ENCODE data around the gene KRTAP19-2.

DNA sequence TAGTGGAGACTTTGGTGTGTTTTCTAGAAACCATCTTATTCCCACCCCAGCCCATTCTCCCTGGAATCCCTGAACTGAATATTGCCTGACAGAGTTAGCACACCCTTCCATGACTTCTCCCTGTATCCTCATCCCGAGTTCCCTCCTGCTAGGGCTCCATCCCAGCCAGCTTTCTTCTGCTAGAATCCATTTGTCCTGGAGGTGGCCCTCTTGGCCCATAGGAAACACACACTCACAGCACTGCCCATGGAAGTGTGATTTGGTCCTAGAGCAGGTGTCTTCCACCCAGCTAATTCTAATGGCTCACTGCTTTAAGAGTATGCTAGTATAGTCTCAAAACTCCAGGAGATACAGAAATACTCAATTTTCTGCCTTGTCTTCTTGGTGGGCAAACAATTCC is 43.0 kb downstream of the KRTAP19-2 start:
- TF ChIP-seq, protein P1, sequence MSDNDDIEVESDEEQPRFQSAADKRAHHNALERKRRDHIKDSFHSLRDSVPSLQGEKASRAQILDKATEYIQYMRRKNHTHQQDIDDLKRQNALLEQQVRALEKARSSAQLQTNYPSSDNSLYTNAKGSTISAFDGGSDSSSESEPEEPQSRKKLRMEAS (IDR thresholded peaks at IDR 0.05): no peak
- no peak for TF ChIP-seq EZH2 (IDR thresholded peaks at IDR 0.05)
- no peak for TF ChIP-seq CEBPB (IDR thresholded peaks at IDR 0.05; ENCODE audit: low read depth)
- no peak for TF ChIP-seq CTCF (IDR thresholded peaks at IDR 0.05 in 2 of 3, conservative IDR thresholded peaks at IDR 0.05 in 1 of 3; ENCODE audit: borderline replicate concordance in 1 of 3, insufficient read depth in 1 of 3, low read depth in 2 of 3, low read length in 2 of 3)
- no peak for TF ChIP-seq CBX3 (IDR thresholded peaks at IDR 0.05; ENCODE audit: low read depth)
- no peak for TF ChIP-seq EZH2phosphoT487 (IDR thresholded peaks at IDR 0.05; ENCODE audit: borderline replicate concordance)
- TF ChIP-seq, protein P2, sequence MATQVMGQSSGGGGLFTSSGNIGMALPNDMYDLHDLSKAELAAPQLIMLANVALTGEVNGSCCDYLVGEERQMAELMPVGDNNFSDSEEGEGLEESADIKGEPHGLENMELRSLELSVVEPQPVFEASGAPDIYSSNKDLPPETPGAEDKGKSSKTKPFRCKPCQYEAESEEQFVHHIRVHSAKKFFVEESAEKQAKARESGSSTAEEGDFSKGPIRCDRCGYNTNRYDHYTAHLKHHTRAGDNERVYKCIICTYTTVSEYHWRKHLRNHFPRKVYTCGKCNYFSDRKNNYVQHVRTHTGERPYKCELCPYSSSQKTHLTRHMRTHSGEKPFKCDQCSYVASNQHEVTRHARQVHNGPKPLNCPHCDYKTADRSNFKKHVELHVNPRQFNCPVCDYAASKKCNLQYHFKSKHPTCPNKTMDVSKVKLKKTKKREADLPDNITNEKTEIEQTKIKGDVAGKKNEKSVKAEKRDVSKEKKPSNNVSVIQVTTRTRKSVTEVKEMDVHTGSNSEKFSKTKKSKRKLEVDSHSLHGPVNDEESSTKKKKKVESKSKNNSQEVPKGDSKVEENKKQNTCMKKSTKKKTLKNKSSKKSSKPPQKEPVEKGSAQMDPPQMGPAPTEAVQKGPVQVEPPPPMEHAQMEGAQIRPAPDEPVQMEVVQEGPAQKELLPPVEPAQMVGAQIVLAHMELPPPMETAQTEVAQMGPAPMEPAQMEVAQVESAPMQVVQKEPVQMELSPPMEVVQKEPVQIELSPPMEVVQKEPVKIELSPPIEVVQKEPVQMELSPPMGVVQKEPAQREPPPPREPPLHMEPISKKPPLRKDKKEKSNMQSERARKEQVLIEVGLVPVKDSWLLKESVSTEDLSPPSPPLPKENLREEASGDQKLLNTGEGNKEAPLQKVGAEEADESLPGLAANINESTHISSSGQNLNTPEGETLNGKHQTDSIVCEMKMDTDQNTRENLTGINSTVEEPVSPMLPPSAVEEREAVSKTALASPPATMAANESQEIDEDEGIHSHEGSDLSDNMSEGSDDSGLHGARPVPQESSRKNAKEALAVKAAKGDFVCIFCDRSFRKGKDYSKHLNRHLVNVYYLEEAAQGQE (IDR thresholded peaks at IDR 0.05; ENCODE audit: low read depth): no peak
- TF ChIP-seq POLR2AphosphoS5 (IDR thresholded peaks at IDR 0.05; ENCODE audit: low read depth, low read length): no peak
- no peak for TF ChIP-seq SP1 (IDR thresholded peaks at IDR 0.05; ENCODE audit: low read depth)
- no peak for TF ChIP-seq POLR2A (IDR thresholded peaks at IDR 0.05; ENCODE audit: borderline replicate concordance, extremely low read depth, insufficient read depth, insufficient read length)
- no peak for TF ChIP-seq YY1 (IDR thresholded peaks at IDR 0.05; ENCODE audit: extremely low read depth, insufficient replicate concordance, low read depth, low read length)
- TF ChIP-seq TCF7L2 (IDR thresholded peaks at IDR 0.05; ENCODE audit: borderline replicate concordance, extremely low read depth, insufficient read depth, insufficient read length): no peak
- no peak for TF ChIP-seq SRF (IDR thresholded peaks at IDR 0.05; ENCODE audit: low read depth)
